ENCODE results near the gene TEAD2. TPM values are rescaled to one million over a fixed set of nuclear protein-coding genes. Genes with fewer than 3 reads are reported as not detected.
"Not testable (repeated sequence)": the region's sequence is repeated elsewhere in the genome, so short reads cannot be mapped to it uniquely, and the experiment has no call there.

TEAD2 gene
- total RNA-seq, 1 donor from 2014 or later = 62.7 TPM

DNA sequence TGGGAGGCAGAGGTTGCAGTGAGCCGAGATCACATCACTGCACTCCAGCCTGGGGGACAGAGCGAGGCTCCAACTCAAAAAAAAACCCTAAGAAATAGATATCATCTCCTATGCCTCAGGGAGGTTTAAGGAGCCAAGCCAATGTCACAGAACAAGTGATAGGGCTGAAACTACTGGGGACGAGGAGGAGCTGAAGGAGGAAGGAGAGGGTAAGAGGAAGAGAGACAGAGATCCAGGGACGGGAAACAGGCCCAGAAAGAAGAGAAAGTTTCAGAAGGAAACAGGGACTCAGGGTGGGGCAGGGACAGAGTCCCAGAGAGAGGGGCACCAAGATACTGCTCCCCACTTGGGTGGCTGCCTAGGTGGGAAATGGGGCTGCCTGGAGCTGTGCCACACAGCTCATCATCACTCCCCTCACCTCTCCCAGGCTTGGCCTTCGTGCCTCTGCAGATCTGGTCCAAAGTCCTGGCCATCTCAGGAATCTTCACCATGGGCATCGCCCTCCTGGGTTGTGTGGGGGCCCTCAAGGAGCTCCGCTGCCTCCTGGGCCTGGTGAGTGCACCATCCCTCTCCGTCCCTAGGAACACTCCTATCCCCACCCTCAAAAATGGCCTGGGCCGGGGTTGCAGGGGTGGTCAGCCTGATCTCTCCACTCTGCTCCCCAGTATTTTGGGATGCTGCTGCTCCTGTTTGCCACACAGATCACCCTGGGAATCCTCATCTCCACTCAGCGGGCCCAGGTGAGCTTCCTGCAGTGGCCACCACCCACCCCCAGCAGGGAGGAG is 25.5 kb downstream of the TEAD2 start:
- intact Hi-C loops (cut with micrococcal nuclease) = no loop called here
- ATAC-seq = no peak
- DNase-seq = no peak

DNA sequence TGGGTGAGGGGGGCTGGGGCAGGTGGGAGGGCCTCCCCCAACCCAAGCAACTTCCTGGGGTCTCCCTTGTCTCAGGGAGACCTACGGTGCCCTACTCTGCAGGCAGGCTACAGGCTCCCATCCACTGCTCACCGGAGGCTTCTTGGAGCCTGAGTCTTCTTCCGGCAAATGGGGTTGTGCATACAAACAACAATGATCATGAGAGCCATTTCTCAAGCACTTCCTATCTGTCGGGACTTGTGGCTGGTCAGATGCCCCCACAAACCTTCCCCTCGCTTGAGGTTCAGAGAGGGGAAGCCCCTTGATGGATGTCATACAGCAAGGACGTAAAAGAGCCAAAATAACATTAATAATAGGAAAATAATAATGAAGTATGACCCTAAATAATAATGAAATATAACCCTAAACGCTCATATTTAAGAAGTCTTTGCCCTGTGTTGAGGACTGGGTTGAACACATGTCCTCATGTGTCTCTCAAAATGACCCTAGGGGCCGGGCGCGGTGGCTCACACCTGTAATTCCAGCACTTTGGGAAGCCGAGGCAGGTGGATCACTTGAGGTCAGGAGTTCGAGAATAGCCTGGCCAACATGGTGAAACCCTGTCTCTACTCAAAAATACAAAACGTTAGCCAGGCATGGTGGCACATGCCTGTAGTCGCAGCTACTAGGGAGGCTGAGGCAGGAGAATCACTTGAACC is 26.3 kb downstream of the TEAD2 start:
- DNase-seq (no peak), ATAC-seq (no peak)
- intact Hi-C loops (cut with micrococcal nuclease) = no loop called here

- DNase-seq = peak; percentile 47
- intact Hi-C loops (cut with micrococcal nuclease) = no loop called here
- no peak for ATAC-seq
These were observed 27.0 kb downstream of the TEAD2 start, which contains the start of gene CD37 for GRCh38 chr19:49335071-49335783. CD37 (plus strand) TSS chr19:49335406; CDS start chr19:49335541, 135 bp downstream.

DNA sequence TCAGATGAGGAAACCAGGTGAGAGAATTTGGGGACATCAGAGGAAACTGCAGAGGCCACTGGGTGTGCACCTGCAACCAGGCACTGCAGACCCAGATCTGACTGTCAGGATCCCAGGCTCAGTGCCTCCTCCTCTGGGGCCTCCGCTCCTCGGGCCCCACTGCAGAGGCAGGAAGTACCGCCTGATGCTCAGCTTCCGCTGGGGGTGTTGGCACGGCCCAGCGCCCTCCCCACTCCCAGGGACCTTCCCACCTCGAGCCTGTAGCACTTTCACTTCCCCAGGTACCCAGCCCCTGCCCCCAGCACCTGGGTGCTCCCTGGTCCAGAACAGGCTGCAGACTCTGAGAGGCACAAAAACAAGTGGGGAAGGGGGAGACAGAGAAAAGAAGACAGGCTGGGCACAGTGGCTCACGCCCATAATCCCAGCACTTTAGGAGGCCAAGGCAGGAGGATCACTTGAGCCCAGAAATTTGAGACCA is 28.4 kb downstream of the TEAD2 start:
- peak; percentile 52 for DNase-seq
- ATAC-seq = no peak

GRCh38 chr19:49333418-49333805 is 28.8 kb downstream of the TEAD2 start:
- DNase-seq = no peak
- intact Hi-C loops (cut with micrococcal nuclease) = no loop called here
- ATAC-seq = no peak

More for the DNA sequence above, 28.4 kb downstream of the TEAD2 start:
- intact Hi-C loops (cut with micrococcal nuclease) = no loop called here

DNA sequence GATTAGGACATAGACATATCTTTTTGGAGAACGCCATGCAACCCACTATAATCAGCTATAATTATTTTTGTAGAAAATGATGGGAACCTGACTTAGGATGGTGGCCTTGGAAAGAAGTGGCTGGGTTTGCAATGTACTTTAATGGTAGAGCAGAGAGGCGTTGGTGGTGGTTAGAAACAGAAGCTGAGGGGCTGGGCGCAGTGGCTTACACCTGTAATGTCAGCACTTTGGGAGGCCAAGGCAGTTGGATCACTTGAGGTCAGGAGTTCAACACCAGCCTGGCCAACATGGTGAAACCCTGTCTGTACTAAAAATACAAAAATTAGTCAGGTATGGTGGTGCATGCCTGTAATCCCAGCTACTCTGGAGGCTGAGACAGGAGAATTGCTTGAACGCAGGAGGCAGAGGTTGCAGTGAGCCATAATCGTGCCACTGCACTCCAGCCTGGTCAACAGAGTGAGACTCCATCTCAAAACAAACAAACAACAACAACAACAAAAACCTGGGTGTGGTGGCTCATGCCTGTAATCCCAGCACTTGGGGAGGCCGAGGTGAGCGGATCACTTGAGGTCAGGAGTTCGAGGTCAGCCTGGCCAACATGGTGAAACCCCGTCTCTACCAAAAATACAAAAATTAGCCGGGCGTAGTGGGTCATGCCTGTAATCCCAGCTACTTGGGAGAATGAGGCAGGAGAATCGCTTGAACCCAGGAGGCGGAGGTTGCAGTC is 29.4 kb downstream of the TEAD2 start:
- DNase-seq; ATAC-seq; intact Hi-C loops (cut with micrococcal nuclease): not testable (repeated sequence)

GRCh38 chr19:49331616-49332055 is 30.6 kb downstream of the TEAD2 start:
- intact Hi-C loops (cut with micrococcal nuclease) = no loop called here
- peak; percentile 79 for ATAC-seq
- DNase-seq = no peak

DNA sequence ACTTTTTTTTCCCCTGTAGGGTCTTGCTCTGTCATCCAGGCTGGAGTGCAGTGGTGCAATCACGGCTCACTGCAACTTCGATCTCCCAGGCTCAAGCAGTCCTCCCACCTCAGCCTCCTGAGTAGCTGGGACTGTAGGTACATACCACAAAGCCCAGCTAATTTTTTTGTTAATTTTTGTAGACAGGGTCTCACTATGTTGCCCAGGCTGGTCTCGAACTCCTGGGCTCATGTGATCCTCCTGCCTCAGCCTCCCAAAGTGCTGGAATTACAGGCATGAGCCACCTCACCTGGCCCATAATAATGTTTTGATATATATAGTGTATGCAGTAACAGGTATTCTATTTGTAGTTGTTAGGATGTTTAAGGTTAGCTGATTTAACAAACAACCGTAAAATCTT is 31.0 kb downstream of the TEAD2 start:
- intact Hi-C loops (cut with micrococcal nuclease); ATAC-seq; DNase-seq: not testable (repeated sequence)

GRCh38 chr19:49328741-49329140 is 33.5 kb downstream of the TEAD2 start:
- intact Hi-C loops (cut with micrococcal nuclease) = no loop called here
- ATAC-seq (no peak), DNase-seq (no peak)

DNA sequence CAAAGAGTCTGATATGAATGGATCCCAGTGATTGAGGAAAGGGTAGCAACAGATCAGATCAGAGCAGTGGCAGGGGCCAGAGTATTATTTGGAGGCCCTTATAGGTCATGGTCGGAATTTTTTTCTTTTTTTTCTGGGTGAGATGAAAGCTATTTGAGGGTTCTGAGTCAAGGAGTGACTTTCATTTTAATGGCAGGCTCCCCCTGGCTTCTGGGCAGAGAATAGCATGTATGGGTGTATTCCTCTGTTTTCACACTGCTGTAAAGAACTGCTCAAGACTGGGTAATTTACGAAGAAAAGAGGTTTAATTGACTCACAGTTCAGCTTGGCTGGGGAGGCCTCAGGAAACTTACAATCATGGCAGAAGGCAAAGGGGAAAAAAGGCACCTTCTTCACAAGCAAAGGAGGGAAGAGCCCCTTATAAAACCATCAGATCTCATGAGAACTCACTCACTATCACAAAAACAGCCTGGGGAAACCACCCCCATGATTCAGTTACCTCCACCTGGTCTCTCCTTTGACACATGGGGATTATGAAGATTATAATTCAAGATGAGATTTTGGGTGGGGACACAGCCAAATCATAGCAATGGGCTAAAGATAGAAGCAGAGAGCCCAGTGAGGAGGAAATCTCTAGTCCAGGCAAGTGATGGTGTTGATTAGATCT is 34.2 kb downstream of the TEAD2 start:
- intact Hi-C loops (cut with micrococcal nuclease) = no loop called here
- no peak for ATAC-seq
- no peak for DNase-seq

- ATAC-seq (no peak), DNase-seq (no peak)
- intact Hi-C loops (cut with micrococcal nuclease) = no loop called here
These were observed 36.0 kb downstream of the TEAD2 start for GRCh38 chr19:49326165-49326704.

DNA sequence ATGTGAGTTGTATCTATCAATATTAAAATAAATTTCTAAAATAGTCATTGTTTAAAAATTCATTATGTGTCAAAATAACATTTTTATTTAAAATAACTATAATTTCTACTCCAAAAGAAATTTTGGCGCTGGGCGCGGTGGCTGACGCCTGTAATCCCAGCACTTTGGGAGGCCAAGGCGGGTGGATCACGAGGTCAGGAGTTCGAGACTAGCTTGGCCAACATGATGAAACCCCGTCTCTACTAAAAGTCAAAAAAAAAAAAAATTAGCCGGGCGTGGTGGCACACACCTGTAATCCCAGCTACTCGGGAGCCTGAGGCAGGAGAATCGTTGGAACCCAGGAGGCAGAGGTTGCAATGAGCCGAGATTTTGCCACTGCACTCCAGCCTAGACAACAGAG is 36.5 kb downstream of the TEAD2 start:
- ATAC-seq; intact Hi-C loops (cut with micrococcal nuclease); DNase-seq: not testable (repeated sequence)

DNA sequence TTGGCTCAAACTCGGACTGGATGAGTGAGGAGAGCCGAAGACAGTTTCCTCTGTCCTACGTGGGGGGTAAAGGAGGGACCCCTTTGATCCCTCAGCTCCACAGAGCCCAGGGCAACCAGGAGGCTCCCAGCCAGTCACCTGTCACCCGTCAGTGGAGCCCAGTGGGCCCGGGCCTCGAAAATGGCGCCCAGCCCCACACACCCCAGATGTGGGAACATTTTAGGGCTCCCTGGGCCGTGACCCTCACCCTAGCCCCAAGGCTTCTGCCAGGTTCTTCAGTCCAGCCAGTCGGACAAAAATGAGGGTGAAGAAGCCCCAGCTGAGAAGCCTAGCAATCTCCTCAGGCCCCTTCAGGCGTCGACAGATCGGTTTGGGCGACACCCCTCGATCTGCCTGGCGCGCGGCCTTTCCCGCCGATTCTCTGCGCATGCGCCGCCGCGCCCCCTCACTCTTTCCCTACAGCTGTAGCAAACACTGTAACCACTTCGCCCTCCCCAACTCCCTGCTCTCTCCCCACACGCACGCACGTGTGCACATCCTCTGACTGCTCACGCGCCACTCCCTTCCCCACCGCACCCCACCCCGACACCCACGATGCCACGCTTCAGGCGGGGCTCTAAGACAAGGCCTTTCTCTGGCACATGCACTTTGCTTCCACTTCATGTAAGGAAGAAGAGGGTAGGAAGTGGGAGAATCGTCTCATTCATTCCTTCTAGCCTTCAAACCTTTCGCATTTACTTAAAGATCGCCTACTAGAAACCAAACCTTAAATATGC is 37.2 kb downstream of the TEAD2 start, which contains the start of gene SLC6A16:
TSS of gene SLC6A16 (minus strand) at position 391 of the 776 bp plus-strand sequence. CDS start 13,844 bp downstream, outside the sequence.
- DNase-seq (no peak), ATAC-seq (no peak)
- intact Hi-C loops (cut with micrococcal nuclease) = no loop called here

DNA sequence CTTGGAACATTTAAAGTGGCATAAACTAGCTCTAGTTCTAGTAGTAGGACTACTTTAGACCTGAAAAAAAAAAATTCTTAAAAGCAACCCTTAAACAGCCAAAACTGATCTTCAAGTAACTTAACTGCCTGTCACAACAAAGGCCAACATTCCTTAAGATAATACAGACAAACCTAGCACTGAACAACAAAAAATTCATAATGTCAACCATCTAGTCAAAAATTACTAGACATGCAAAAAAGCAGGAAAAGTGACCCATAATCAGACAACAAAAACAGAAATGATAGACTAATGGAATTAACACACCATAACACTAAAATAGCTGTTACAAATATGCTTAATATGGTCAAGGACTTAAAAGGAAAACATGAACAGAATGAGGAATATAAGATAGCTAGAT is 43.9 kb downstream of the TEAD2 start:
- intact Hi-C loops (cut with micrococcal nuclease) = no loop called here
- no peak for DNase-seq
- ATAC-seq = no peak

- no peak for ATAC-seq
- intact Hi-C loops (cut with micrococcal nuclease) = no loop called here
- DNase-seq = no peak
These were observed 45.9 kb downstream of the TEAD2 start for GRCh38 chr19:49316284-49316683.

- intact Hi-C loops (cut with micrococcal nuclease) = no loop called here
- ATAC-seq (no peak), DNase-seq (no peak)
These were observed 47.1 kb downstream of the TEAD2 start for GRCh38 chr19:49315111-49315510.

GRCh38 chr19:49309087-49309486 is 53.1 kb downstream of the TEAD2 start:
- intact Hi-C loops (cut with micrococcal nuclease) = no loop called here
- ATAC-seq (no peak), DNase-seq (no peak)
